HepG2 (cell line): ENCODE measurements around the gene CPLANE1. TPM values are rescaled to one million over a fixed set of nuclear protein-coding genes. Genes with fewer than 3 reads are reported as not detected.

Experiments used
- ATAC-seq: fragments of 200-7000 bp; cut with Tn5 transposase; 3 replicates; pipeline ENCODE4 v1.9.1; 2020; ENCODE audit warnings: mild to moderate bottlenecking, moderate library complexity
- BruUV-seq: library from RNA; stranded (reverse); fragments of 400-500 nt; replicated peaks from 2 replicates; lab custom pipeline; 2021; lab: Mats Ljungman, UMichigan
- CTCF ChIA-PET: fragments of 300-600 bp; formaldehyde crosslinking; extraction: SDS; loops from one replicate; lab custom pipeline; 2021; ENCODE audit warnings: low total read pairs, inconsistent platforms, low intra/inter-chr PET ratio; lab: Yijun Ruan, JAX
- POLR2A ChIA-PET: fragments of 350-600 bp; sonication (Branson Sonifier 250); formaldehyde crosslinking; loops from one replicate; lab custom pipeline; 2020; ENCODE audit warnings: antibody characterized with exemption, inconsistent platforms; lab: Yijun Ruan, JAX
- DNase-seq: peaks from one replicate; pipeline ENCODE4 v3.0.0-alpha.2; 2015; ENCODE audit warnings: low spot score
- FAIRE-seq: peaks from 3 replicates; lab custom pipeline; 2011; peaks lifted over from hg19 to GRCh38; lab: Jason Lieb, UNC
- H2AFZ ChIP-seq: one replicate; pipeline ENCODE4 v1.6.1; 2011; ENCODE audit warnings: low read length, inconsistent platforms
- H3K27ac ChIP-seq: fragments of 300-600 bp; 3 replicates; pipeline ENCODE4 v1.8.0; 2011; ENCODE audit warnings: mixed run types, mild to moderate bottlenecking, mixed read lengths, low read length, inconsistent platforms; ENCODE audit not compliant: insufficient read depth; ENCODE audit errors: extremely low read length
- H3K27me3 ChIP-seq, 2 experiments: fragments of 200-600 bp in 1 of 2; 2 replicates in 1 of 2; 3 replicates in 1 of 2; pipeline versions ENCODE4 v1.6.0 to v1.8.0; 2011; ENCODE audit warnings: low read length in 2 of 2, mild to moderate bottlenecking in 2 of 2, moderate library complexity in 2 of 2, inconsistent platforms in 1 of 2; ENCODE audit not compliant: insufficient read depth in 2 of 2, control insufficient read depth in 1 of 2
- H3K36me3 ChIP-seq, 2 experiments: fragments of 200-600 bp in 1 of 2; replicated peaks in 1 of 2; 2 replicates in 1 of 2; 3 replicates in 1 of 2; pipeline versions ENCODE4 v1.5.1 to v1.8.0; 2011; ENCODE audit warnings: low read length in 2 of 2, inconsistent platforms in 1 of 2; ENCODE audit not compliant: insufficient read depth in 2 of 2, control insufficient read depth in 1 of 2
- H3K4me1 ChIP-seq: 2 replicates; pipeline ENCODE4 v1.5.1; 2012; ENCODE audit warnings: low read length, inconsistent platforms; ENCODE audit not compliant: insufficient read depth
- H3K4me2 ChIP-seq: 2 replicates; pipeline ENCODE4 v1.6.0; 2011; ENCODE audit warnings: low read depth, low read length, inconsistent platforms
- H3K4me3 ChIP-seq, 3 experiments: fragments of 200-600 bp in 1 of 3; sonication (generic), shearing (Covaris generic) in 1 of 3; replicated peaks in 1 of 3; 2 replicates each; pipeline ENCODE4 v1.5.1; 2011 to 2016; ENCODE audit warnings: low read length in 3 of 3, inconsistent platforms in 2 of 3, low read depth in 2 of 3, mild to moderate bottlenecking in 2 of 3, control low read depth in 1 of 3, mixed read lengths in 1 of 3; ENCODE audit not compliant: insufficient read depth in 1 of 3
- H3K79me2 ChIP-seq: one replicate; pipeline ENCODE4 v1.6.1; 2011; ENCODE audit warnings: low read length, inconsistent platforms; ENCODE audit not compliant: insufficient read depth
- H3K9ac ChIP-seq: 2 replicates; pipeline ENCODE4 v1.6.0; 2011; ENCODE audit warnings: mild to moderate bottlenecking, low read depth, low read length, inconsistent platforms; ENCODE audit not compliant: insufficient read depth
- H3K9me3 ChIP-seq: 2 replicates; pipeline ENCODE4 v1.5.1; 2012; ENCODE audit warnings: mild to moderate bottlenecking, low read length
- H4K20me1 ChIP-seq: 2 replicates; pipeline ENCODE4 v1.6.0; 2011; ENCODE audit warnings: inconsistent platforms, mild to moderate bottlenecking, low read length, moderate library complexity; ENCODE audit not compliant: insufficient read depth
- CEBPB ChIP-seq: IDR thresholded peaks from 2 replicates; pipeline ENCODE4 v1.6.1; 2011; ENCODE audit warnings: low read depth, low read length, improper control_type of control experiment, borderline replicate concordance
- CEBPZ ChIP-seq: IDR thresholded peaks from 2 replicates; pipeline ENCODE4 v1.6.1; 2012; ENCODE audit warnings: low read length, improper control_type of control experiment
- EP300 ChIP-seq, 3 experiments: sonication (generic) in 1 of 3; formaldehyde crosslinking in 1 of 3; IDR thresholded peaks; 2 replicates each; pipeline versions ENCODE4 v1.5.1 to v1.6.1; 2011 to 2020; ENCODE audit warnings: low read depth in 2 of 3, low read length in 2 of 3, borderline replicate concordance in 1 of 3, improper control_type of control experiment in 1 of 3, mild to moderate bottlenecking in 1 of 3, missing genetic modification reagents in 1 of 3, moderate library complexity in 1 of 3
- MED8 ChIP-seq: sonication (generic); formaldehyde crosslinking; IDR thresholded peaks from 2 replicates; pipeline ENCODE4 v1.8.1; 2023; ENCODE audit warnings: mild to moderate bottlenecking, missing genetic modification reagents; ENCODE audit not compliant: insufficient replicate concordance
- TBX2 ChIP-seq: sonication (generic); formaldehyde crosslinking; IDR thresholded peaks from 2 replicates; pipeline ENCODE4 v1.5.0; 2020; ENCODE audit warnings: missing genetic modification reagents, mild to moderate bottlenecking, borderline replicate concordance
- ZFP36L2 ChIP-seq: sonication (generic); formaldehyde crosslinking; IDR thresholded peaks from 2 replicates; pipeline ENCODE4 v1.4.0; 2020; ENCODE audit warnings: missing genetic modification reagents
- WGBS: methylation state at CpG from one replicate; pipeline ENCODE4 v1.1.6; 2017; ENCODE audit warnings: low lambda C conversion rate; 5-methylcytosine and 5-hydroxymethylcytosine counted together
- in situ Hi-C: cut with HindIII; loops from 2 replicates; pipeline ENCODE4 v1.10.0; 2017; ENCODE audit warnings: low pct_unique_long_range_greater_than_20kb; ENCODE audit not compliant: extremely low pct_ligation_motif_present
- intact Hi-C: fragments of 100-400 bp; cut with micrococcal nuclease; formaldehyde crosslinking; loops from one replicate; pipeline ENCODE4 v1.10.0; 2022; ENCODE audit not compliant: unreplicated experiment
- polyA plus RNA-seq, 8 experiments: library from polyadenylated mRNA; depleted of rRNA in 3 of 8; stranded (reverse) in 7 of 8; unstranded in 1 of 8; fragments of >200 nt; fragmentation: Illumina TruSeq in 4 of 8; extraction: Trizol in 4 of 8; gene quantifications; 2 replicates each; pipeline versions ENCODE4 v1.2.1 to v1.2.3, GENCODE V29; 2011 to 2016; ENCODE audit warnings: low read depth in 4 of 8, missing spikeins in 1 of 8, mixed read lengths in 1 of 8; ENCODE audit not compliant: insufficient read depth in 1 of 8
- total RNA-seq, 5 experiments: library from RNA; depleted of rRNA; stranded (reverse); fragments of >200 nt; fragmentation: Illumina TruSeq; extraction: Trizol; gene quantifications; 2 replicates each; pipeline ENCODE4 v1.2.3, GENCODE V29; 2016; ENCODE audit warnings: low read depth in 1 of 5

Gene CPLANE1
- total and polyA plus RNA-seq, 2 of the 13 experiments (the other 11 are each of a cell fraction or from before 2014, with no cell fraction given): 6.3 to 9.9 TPM

GRCh38 chr5:37207802-37208201 is 41.4 kb downstream of the CPLANE1 start:
- in situ Hi-C loops: no loop called here
- no peak overlapping the region for H2AFZ ChIP-seq
- no peaks in the 10 kb centered on the region for H4K20me1 ChIP-seq
- no peaks in the 10 kb centered on the region for H3K9me3 ChIP-seq
- no TSS peak for BruUV-seq
- ATAC-seq (no peak), DNase-seq (no peak), FAIRE-seq (no peak)
- ChIA-PET CTCF (no interaction called here), POLR2A (no interaction called here)
- intact Hi-C loops: loop anchor here (10.0 kb wide), 1 partner anchor 143 kb away; no protein-coding TSS in a partner anchor
- H3K4me1 ChIP-seq: no peaks in the 10 kb centered on the region
- no peak overlapping the region for H3K4me3 ChIP-seq
- no peak overlapping the region for H3K4me2 ChIP-seq
- no peak for TF ChIP-seq CEBPZ
- WGBS: 89% methylated on average over 3 of the region's 3 CpGs
- no peaks in the 10 kb centered on the region for H3K27me3 ChIP-seq
- H3K36me3 ChIP-seq: 0 out of 5 replicates have a peak, but pooled peaks cover 2 to 7% of the 10 kb centered on the region in 2 experiments
- H3K79me2 ChIP-seq: no peaks in the 10 kb centered on the region
- H3K27ac ChIP-seq: no peak overlapping the region
- H3K9ac ChIP-seq: no peak overlapping the region

- CTCF ChIA-PET: no interaction called here
- DNase-seq: no peak
- POLR2A ChIA-PET: no interaction called here
- ATAC-seq: no peak
- WGBS: 99% methylated on average over 2 of the region's 2 CpGs
- H4K20me1 ChIP-seq: no peaks in the 10 kb centered on the region
- no TSS peak for BruUV-seq
- no peak overlapping the region for H3K4me3 ChIP-seq
- H3K36me3 ChIP-seq: 0 out of 5 replicates have a peak, but pooled peaks cover 2 to 7% of the 10 kb centered on the region in 2 experiments
- no peak for FAIRE-seq
- H3K79me2 ChIP-seq: no peaks in the 10 kb centered on the region
- intact Hi-C loops (loop anchor here (10.0 kb wide), 1 partner anchor 142 kb away; no protein-coding TSS in a partner anchor), in situ Hi-C loops (no loop called here)
- peak; percentile 47; the same call in 1 of the 2 replicates for TF ChIP-seq CEBPB
- TF ChIP-seq TBX2 (CRISPR knock-in tag): no peak
- no peak for TF ChIP-seq ZFP36L2 (CRISPR knock-in tag)
- TF ChIP-seq MED8: no peak
- no peak for TF ChIP-seq EP300 (IDR thresholded peaks at IDR 0.05; ENCODE audit: low read depth in 2 of 2, low read length in 2 of 2)
- TF ChIP-seq EP300 (CRISPR knock-in tag; IDR thresholded peaks at IDR 0.05; ENCODE audit: borderline replicate concordance): no peak
- no peak overlapping the region for H3K27ac ChIP-seq
- no peaks in the 10 kb centered on the region for H3K4me1 ChIP-seq
- H3K9ac ChIP-seq: no peak overlapping the region
- no peak overlapping the region for H2AFZ ChIP-seq
- H3K9me3 ChIP-seq: no peaks in the 10 kb centered on the region
- H3K27me3 ChIP-seq: no peaks in the 10 kb centered on the region
- H3K4me2 ChIP-seq: no peak overlapping the region
Measured at GRCh38 chr5:37206736-37207135, 42.4 kb downstream of the CPLANE1 start.
